Lung (tissue), 12 donors: Measurements from ENCODE around the gene HS6ST3. TPM values are rescaled to one million over a fixed set of nuclear protein-coding genes. Genes with fewer than 3 reads are reported as not detected.

Experiments used
- ATAC-seq: fragments of 200-7000 bp; cut with Tn5 transposase; one replicate; pipeline ENCODE4 v1.9.1; 2020; ENCODE audit warnings: moderate number of reproducible peaks; ENCODE audit not compliant: insufficient read depth, low FRiP score
- DNase-seq, 3 donors: peaks; one replicate each; pipeline ENCODE4 v3.0.0-alpha.2; 2013 to 2017
- H3K27ac ChIP-seq, 2 donors: one replicate each; pipeline ENCODE4 v1.5.1; 2013; ENCODE audit warnings: mild to moderate bottlenecking in 2 of 2, moderate library complexity in 2 of 2, control low read depth in 1 of 2, inconsistent platforms in 1 of 2, low read depth in 1 of 2, low read length in 1 of 2
- H3K27me3 ChIP-seq, 3 donors: one replicate each; pipeline ENCODE4 v1.5.1; 2013; ENCODE audit warnings: low read length in 2 of 3; ENCODE audit not compliant: control insufficient read depth in 3 of 3, insufficient read depth in 3 of 3
- H3K36me3 ChIP-seq, 4 donors: one replicate each; pipeline ENCODE4 v1.5.1; 2013; ENCODE audit warnings: low read length in 4 of 4, mild to moderate bottlenecking in 1 of 4, moderate library complexity in 1 of 4; ENCODE audit not compliant: control insufficient read depth in 4 of 4, insufficient read depth in 4 of 4
- H3K4me1 ChIP-seq, 5 donors: one replicate each; pipeline ENCODE4 v1.5.1; 2013; ENCODE audit warnings: low read length in 5 of 5, mild to moderate bottlenecking in 2 of 5, moderate library complexity in 1 of 5; ENCODE audit not compliant: control insufficient read depth in 5 of 5, insufficient read depth in 5 of 5
- H3K4me3 ChIP-seq: one replicate; pipeline ENCODE4 v1.5.1; 2013; ENCODE audit warnings: mild to moderate bottlenecking, control low read depth, moderate library complexity
- H3K9ac ChIP-seq, 2 donors: one replicate each; pipeline ENCODE4 v1.5.1; 2013; ENCODE audit warnings: low read length in 2 of 2, control low read depth in 1 of 2; ENCODE audit not compliant: insufficient read depth in 1 of 2
- H3K9me3 ChIP-seq, 4 donors: one replicate each; pipeline ENCODE4 v1.5.1; 2013; ENCODE audit warnings: low read length in 3 of 4, mild to moderate bottlenecking in 1 of 4, moderate library complexity in 1 of 4; ENCODE audit not compliant: control insufficient read depth in 4 of 4, insufficient read depth in 3 of 4
- CTCF ChIP-seq: IDR thresholded peaks from 2 replicates; pipeline ENCODE4 v1.5.1; 2012; ENCODE audit warnings: mild to moderate bottlenecking; ENCODE audit errors: control extremely low read depth, extremely low read depth
- WGBS, 2 donors: extraction: QIAGEN DNeasy Blood & Tissue Kit; methylation state at CpG; one replicate each; pipeline ENCODE4 v1.1.7; 2013; 5-methylcytosine and 5-hydroxymethylcytosine counted together
- polyA plus RNA-seq, 2 donors: library from polyadenylated mRNA; stranded (reverse); fragments of 200-250 nt; gene quantifications; one replicate each; pipeline ENCODE4 v1.2.1, GENCODE V29; 2013
- total RNA-seq, 2 donors: library from RNA; depleted of rRNA in 1 of 2; stranded (reverse); fragments of >200 nt in 1 of 2; gene quantifications; one replicate each; pipeline ENCODE4 v1.2.1, GENCODE V29; 2014 to 2021
- donor health status: control.
- donor health status: control.
- donor health status: Bipolar disorder and iron deficiency.
- donor health status: healthy.
- donor health status: DM: yes; HTN: yes; CAD: no.

HS6ST3 gene
- total and polyA plus RNA-seq, 4 donors = 0.01 to 0.17 (median 0.04) TPM

GRCh38 chr13:96617528-96617927 is 527.6 kb downstream of the HS6ST3 start:
- 70 to 72% methylated on average over 2 of the region's 2 CpGs for WGBS, 2 donors
- no peak for TF ChIP-seq CTCF
- Histone ChIP-seq H3K9ac (no peak overlapping the region), H3K36me3 (no peaks in the 10 kb centered on the region), H3K4me1 (no peaks in the 10 kb centered on the region), H3K27ac (no peak overlapping the region), H3K9me3 (no peaks in the 10 kb centered on the region), H3K27me3 (no peaks in the 10 kb centered on the region), H3K4me3 (no peak overlapping the region)
- ATAC-seq (no peak), DNase-seq (no peak)

- Histone ChIP-seq H3K9me3 (no peaks in the 10 kb centered on the region), H3K36me3 (no peaks in the 10 kb centered on the region), H3K4me1 (no peaks in the 10 kb centered on the region), H3K9ac (no peak overlapping the region), H3K27me3 (no peaks in the 10 kb centered on the region), H3K27ac (no peak overlapping the region), H3K4me3 (no peak overlapping the region)
- no peak for ATAC-seq
- TF ChIP-seq CTCF = no peak
- DNase-seq = no peak
- 63 to 72% methylated on average over 3 of the region's 3 CpGs for WGBS, 2 donors
These were observed 531.8 kb downstream of the HS6ST3 start for GRCh38 chr13:96621634-96622183.

- no peak for TF ChIP-seq CTCF
- Histone ChIP-seq H3K36me3 (no peaks in the 10 kb centered on the region), H3K27ac (no peak overlapping the region), H3K27me3 (no peaks in the 10 kb centered on the region), H3K9ac (no peak overlapping the region), H3K9me3 (no peaks in the 10 kb centered on the region), H3K4me1 (no peaks in the 10 kb centered on the region), H3K4me3 (no peak overlapping the region)
- 71 to 92% methylated on average over 2 of the region's 2 CpGs for WGBS, 2 donors
- DNase-seq (no peak), ATAC-seq (no peak)
These were observed 539.4 kb downstream of the HS6ST3 start for GRCh38 chr13:96629331-96629730.
